Measurements from ENCODE around the gene KLF9. TPM values are rescaled to one million over a fixed set of nuclear protein-coding genes. Genes with fewer than 3 reads are reported as not detected.

The KLF9 gene
- total and polyA plus RNA-seq, 4 experiments from 2014 or later = 1.3 to 20.6 (median 11.3) TPM

DNA sequence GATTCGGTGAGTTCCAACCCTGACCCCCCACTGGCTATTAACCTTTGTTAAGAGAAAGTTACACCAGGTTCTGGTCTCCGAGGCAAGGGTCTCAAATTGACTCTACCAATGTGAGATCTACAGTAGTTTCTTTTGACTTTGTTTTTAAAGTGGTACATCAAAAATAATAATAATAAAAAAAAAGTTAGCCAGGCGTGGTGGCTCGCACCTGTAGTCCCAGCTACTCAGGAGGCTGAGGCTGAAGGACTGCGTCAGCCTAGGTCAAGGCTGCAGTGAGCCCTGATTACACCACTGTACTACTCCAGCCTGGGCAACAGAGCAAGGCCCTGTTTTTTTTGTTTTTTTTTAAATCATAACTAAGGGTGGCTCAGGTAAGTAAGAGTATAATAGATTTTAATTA lies 1.0 kb upstream of the KLF9 start:
- Mint-ChIP-seq H3K4me1 (peaks cover 20 to 63% (median 38%) of the 10 kb centered on the region in 4 donors), H3K27ac (peak overlapping the region in 4 of 7 donors; percentile 99 to 100 (median 100)), H3K4me3 (no peak overlapping the region), H3K9me3 (peaks cover 0 to 3% (median 0%) of the 10 kb centered on the region in 8 donors), H3K27me3 (peaks cover 0 to 2% of the 10 kb centered on the region in 2 donors), H3K36me3 (peaks cover 0 to 26% of the 10 kb centered on the region in 2 donors)
- no peaks in the 10 kb centered on the region for H3K27me3 ChIP-seq (ENCODE audit: insufficient read depth, low read length)
- no peak for DNase-seq
- CTCF ChIA-PET (ENCODE audit: partially characterized antibody) = interaction anchor here (1.9 kb wide), 1 partner anchor 69 kb away, joined by 8 read pairs; no protein-coding TSS in a partner anchor
- POLR2A ChIA-PET (ENCODE audit: partially characterized antibody) = interaction anchor here (1.2 to 5.9 kb wide), 6 partner anchors 14 to 157 kb away, joined by 4 to 104 read pairs (median 11); partner anchors contain the start of gene SMC5
- H3K9me3 ChIP-seq (ENCODE audit: control insufficient read depth in 1 of 2, low read length in 2 of 2) = no peaks in the 10 kb centered on the region
- peaks cover 39% of the 10 kb centered on the region for H3K4me1 ChIP-seq (ENCODE audit: insufficient read depth, low read length)
- H3K27ac ChIP-seq (ENCODE audit: low read depth, low read length) = no peak overlapping the region
- intact Hi-C loops (cut with micrococcal nuclease) = loop anchor here (10.0 kb wide), 3 partner anchors 741 to 1381 kb away; partner anchors contain the start of genes APBA1 and FXN
- H3K4me3 ChIP-seq (ENCODE audit: low read length in 2 of 2) = no peak overlapping the region
- no peaks in the 10 kb centered on the region for H3K36me3 ChIP-seq (ENCODE audit: insufficient read depth, low read length)

DNA sequence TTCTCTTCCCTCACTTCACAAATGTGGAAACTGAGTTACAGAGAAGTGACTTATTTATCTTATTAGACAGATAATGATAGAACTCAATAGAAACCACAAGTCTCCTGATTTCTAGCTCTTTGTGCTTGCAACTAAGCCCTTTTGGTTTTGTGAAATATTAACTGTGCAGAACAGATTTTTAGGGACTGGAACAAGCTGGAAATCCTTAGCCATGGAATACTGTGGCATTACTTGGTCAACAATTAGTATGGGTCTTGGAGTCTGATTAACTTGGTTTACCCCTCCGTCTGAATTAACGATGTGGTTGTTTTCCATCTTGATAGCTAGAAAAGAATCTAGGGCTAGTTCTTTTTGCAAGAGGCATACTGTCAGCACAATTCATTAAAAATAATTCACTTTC lies 584 bp upstream of the KLF9 start:
- intact Hi-C loops (cut with micrococcal nuclease) = loop anchor here (10.0 kb wide), 3 partner anchors 740 to 1380 kb away; partner anchors contain the start of genes APBA1 and FXN
- H3K9me3 ChIP-seq (ENCODE audit: control insufficient read depth in 1 of 2, low read length in 2 of 2) = no peaks in the 10 kb centered on the region
- H3K27me3 ChIP-seq (ENCODE audit: insufficient read depth, low read length) = no peaks in the 10 kb centered on the region
- H3K4me3 ChIP-seq (ENCODE audit: low read length in 2 of 2) = no peak overlapping the region
- Mint-ChIP-seq H3K4me3 (peak overlapping the region in 4 of 8 donors; percentile 94 to 100 (median 96)), H3K27ac (peak overlapping the region in 6 of 7 donors; percentile 99 to 100 (median 100)), H3K9me3 (peaks cover 0 to 3% (median 0%) of the 10 kb centered on the region in 8 donors), H3K36me3 (peaks cover 0 to 26% of the 10 kb centered on the region in 2 donors), H3K4me1 (peaks cover 24 to 63% (median 41%) of the 10 kb centered on the region in 4 donors), H3K27me3 (peaks cover 0 to 2% of the 10 kb centered on the region in 2 donors)
- peaks cover 41% of the 10 kb centered on the region for H3K4me1 ChIP-seq (ENCODE audit: insufficient read depth, low read length)
- H3K36me3 ChIP-seq (ENCODE audit: insufficient read depth, low read length) = no peaks in the 10 kb centered on the region
- no peak for DNase-seq
- ChIA-PET POLR2A (ENCODE audit: partially characterized antibody) (interaction anchor here (1.0 to 5.9 kb wide), 9 partner anchors 14 to 187 kb away, joined by 4 to 104 read pairs (median 8); partner anchors contain the start of gene SMC5), CTCF (ENCODE audit: partially characterized antibody) (interaction anchor here (1.4 to 1.9 kb wide), 4 partner anchors 10 to 69 kb away, joined by 6 to 8 read pairs (median 7); no protein-coding TSS in a partner anchor)
- peak overlapping the region; percentile 98 for H3K27ac ChIP-seq (ENCODE audit: low read depth, low read length)

DNA sequence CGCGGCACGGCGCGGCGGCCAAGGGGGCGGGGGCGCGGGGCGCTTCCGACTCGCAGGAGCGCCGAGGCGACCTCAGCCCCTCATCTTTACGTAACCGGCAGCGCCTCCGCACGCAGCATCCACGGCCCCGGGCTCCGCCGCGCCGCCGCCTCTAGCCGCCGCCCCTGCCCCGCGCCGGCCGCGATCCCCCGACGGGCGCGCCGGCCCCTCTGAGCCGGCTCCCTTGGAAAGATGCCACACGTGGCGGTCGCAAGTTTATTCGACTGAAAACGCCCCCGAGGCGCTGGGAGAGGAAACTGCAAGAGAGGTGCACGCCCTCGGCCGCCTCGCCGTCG lies 1.0 kb downstream of the KLF9 start:
- POLR2A ChIA-PET (ENCODE audit: partially characterized antibody) = interaction anchor here (0.7 to 5.9 kb wide), 11 partner anchors 7 to 1354 kb away, joined by 3 to 104 read pairs (median 8); partner anchors contain the start of gene SMC5
- Mint-ChIP-seq H3K36me3 (peaks cover 0 to 20% of the 10 kb centered on the region in 2 donors), H3K4me1 (peaks cover 28 to 61% (median 44%) of the 10 kb centered on the region in 4 donors), H3K27me3 (peaks cover 0 to 2% of the 10 kb centered on the region in 2 donors), H3K27ac (peak overlapping the region; percentile 99 to 100 (median 100)), H3K9me3 (peaks cover 0 to 3% (median 0%) of the 10 kb centered on the region in 8 donors), H3K4me3 (peak overlapping the region; percentile 94 to 100 (median 96))
- intact Hi-C loops (cut with micrococcal nuclease) = loop anchor here (5.0 to 10.0 kb wide), 8 partner anchors 36 to 1949 kb away; partner anchors contain the start of genes ABHD17B, APBA1, C9orf85 and CEMIP2
- peak in 1 of 5 donors; percentile 82 for DNase-seq
- Histone ChIP-seq H3K4me1 (ENCODE audit: insufficient read depth, low read length) (peaks cover 49% of the 10 kb centered on the region), H3K9me3 (ENCODE audit: control insufficient read depth in 1 of 2, low read length in 2 of 2) (no peaks in the 10 kb centered on the region), H3K4me3 (ENCODE audit: low read length in 2 of 2) (peak overlapping the region in 1 of 2 donors; percentile 95), H3K36me3 (ENCODE audit: insufficient read depth, low read length) (no peaks in the 10 kb centered on the region), H3K27me3 (ENCODE audit: insufficient read depth, low read length) (no peaks in the 10 kb centered on the region), H3K27ac (ENCODE audit: low read depth, low read length) (peak overlapping the region; percentile 98)
- CTCF ChIA-PET (ENCODE audit: partially characterized antibody) = interaction anchor here (1.3 to 1.4 kb wide), 2 partner anchors 14 to 22 kb away, joined by 6 to 7 read pairs; no protein-coding TSS in a partner anchor

DNA sequence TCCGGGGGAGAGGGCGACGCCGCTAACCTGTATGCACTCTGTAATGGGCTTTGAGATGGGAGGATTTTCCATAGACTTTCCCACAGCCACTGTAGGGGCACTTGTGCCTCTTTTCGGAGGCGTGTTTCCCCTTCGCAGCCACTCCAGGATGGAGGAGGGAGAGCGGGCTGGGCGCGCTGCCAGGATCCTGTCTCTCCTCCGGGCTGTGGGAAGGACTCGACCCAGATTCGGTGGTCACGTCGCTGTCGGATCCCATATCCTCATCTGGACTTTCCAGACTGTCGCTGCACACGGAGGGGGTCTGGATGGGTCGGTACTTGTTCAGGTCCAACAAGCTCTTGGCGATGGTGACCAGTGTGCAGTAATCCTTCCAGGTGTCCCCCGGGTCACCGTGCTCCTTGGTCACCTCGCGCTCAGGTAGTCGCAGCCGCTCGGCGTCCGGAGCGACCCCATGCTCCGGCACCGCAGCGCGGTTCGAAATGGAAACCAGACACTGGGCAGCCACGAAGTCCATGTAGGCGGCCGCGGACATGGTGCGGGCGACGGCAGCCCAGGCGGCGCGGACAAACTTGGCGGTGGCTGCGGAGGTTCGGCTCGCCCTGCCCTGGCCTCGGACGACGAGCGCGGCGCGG lies 1.5 kb downstream of the KLF9 start:
- Histone ChIP-seq H3K27ac (ENCODE audit: low read depth, low read length) (peak overlapping the region; percentile 98), H3K36me3 (ENCODE audit: insufficient read depth, low read length) (no peaks in the 10 kb centered on the region), H3K27me3 (ENCODE audit: insufficient read depth, low read length) (no peaks in the 10 kb centered on the region), H3K4me3 (ENCODE audit: low read length in 2 of 2) (peak overlapping the region; percentile 78 to 95), H3K9me3 (ENCODE audit: control insufficient read depth in 1 of 2, low read length in 2 of 2) (no peaks in the 10 kb centered on the region), H3K4me1 (ENCODE audit: insufficient read depth, low read length) (peaks cover 49% of the 10 kb centered on the region)
- Mint-ChIP-seq H3K9me3 (peaks cover 0 to 3% (median 0%) of the 10 kb centered on the region in 8 donors), H3K27me3 (peaks cover 0 to 2% of the 10 kb centered on the region in 2 donors), H3K36me3 (peaks cover 0 to 20% of the 10 kb centered on the region in 2 donors), H3K27ac (peak overlapping the region; percentile 96 to 100 (median 98)), H3K4me1 (peaks cover 30 to 63% (median 45%) of the 10 kb centered on the region in 4 donors), H3K4me3 (peak overlapping the region; percentile 94 to 100 (median 99))
- DNase-seq = peak in 2 of 5 donors; percentile 47 to 64
- intact Hi-C loops (cut with micrococcal nuclease) = loop anchor here (5.0 to 10.0 kb wide), 8 partner anchors 36 to 1949 kb away; partner anchors contain the start of genes ABHD17B, APBA1, C9orf85 and CEMIP2
- CTCF ChIA-PET (ENCODE audit: partially characterized antibody) = interaction anchor here (1.0 to 1.7 kb wide), 5 partner anchors 9 to 72 kb away, joined by 3 to 8 read pairs (median 4); no protein-coding TSS in a partner anchor
- POLR2A ChIA-PET (ENCODE audit: partially characterized antibody) = interaction anchor here (0.7 to 5.9 kb wide), 14 partner anchors 7 to 189 kb away, joined by 3 to 104 read pairs (median 8); partner anchors contain the start of gene SMC5

DNA sequence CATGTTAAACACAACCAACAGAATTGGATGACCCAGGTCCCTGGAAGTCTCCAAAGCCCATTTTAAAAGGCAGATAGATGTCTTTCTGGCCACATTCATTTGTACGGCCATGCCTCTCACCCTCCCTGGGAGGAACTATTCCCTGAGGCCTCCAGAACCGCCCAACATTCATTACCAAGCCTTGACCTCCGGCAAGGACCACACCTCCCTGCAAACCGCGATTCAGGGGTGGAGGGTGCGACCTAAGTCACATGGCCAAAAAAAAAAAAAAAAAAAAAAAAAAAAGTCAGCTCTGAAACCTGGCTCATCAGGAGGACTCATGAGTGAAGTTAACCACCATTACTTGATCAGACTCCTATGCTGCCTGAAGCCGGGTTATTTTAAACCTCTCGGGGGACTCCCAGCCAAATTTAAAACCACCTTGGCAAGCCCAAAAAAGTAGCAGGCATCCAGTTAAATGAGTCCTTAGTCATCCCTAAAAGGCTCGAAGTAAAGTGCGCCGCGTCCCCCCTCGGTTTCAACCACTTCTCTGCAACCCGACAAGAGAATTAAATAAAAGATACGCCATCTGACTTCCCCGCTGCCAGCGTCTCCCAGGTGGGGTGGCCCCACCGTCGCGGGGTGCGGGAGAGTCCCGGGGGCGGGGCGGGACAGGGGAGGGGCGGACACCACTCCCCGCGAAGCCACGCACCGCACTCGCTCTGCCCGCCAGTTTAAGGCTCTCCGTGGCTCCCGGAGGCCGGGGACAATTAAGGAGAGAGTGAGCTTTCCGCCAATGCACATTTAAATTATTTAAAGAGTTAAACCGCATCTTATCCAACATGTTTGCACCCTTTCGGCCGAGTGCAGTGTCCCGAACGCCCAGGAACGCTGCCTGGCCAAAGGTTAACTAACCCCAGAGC lies 2.3 kb downstream of the KLF9 start:
- Histone ChIP-seq H3K36me3 (ENCODE audit: insufficient read depth, low read length) (no peaks in the 10 kb centered on the region), H3K27me3 (ENCODE audit: insufficient read depth, low read length) (no peaks in the 10 kb centered on the region), H3K9me3 (ENCODE audit: control insufficient read depth in 1 of 2, low read length in 2 of 2) (no peaks in the 10 kb centered on the region), H3K27ac (ENCODE audit: low read depth, low read length) (peak overlapping the region; percentile 98), H3K4me1 (ENCODE audit: insufficient read depth, low read length) (peaks cover 57% of the 10 kb centered on the region), H3K4me3 (ENCODE audit: low read length in 2 of 2) (peak overlapping the region; percentile 78 to 95)
- peaks cover 36 to 71% (median 51%) of the 10 kb centered on the region in 4 donors for H3K4me1 Mint-ChIP-seq
- ChIA-PET POLR2A (ENCODE audit: partially characterized antibody) (interaction anchor here (0.6 to 5.9 kb wide), 19 partner anchors 8 to 190 kb away, joined by 3 to 104 read pairs (median 5); partner anchors contain the start of gene SMC5), CTCF (ENCODE audit: partially characterized antibody) (interaction anchor here (1.0 to 1.7 kb wide), 5 partner anchors 9 to 72 kb away, joined by 3 to 8 read pairs (median 4); no protein-coding TSS in a partner anchor)
- DNase-seq = peak; percentile 62 to 82 (median 67)
- intact Hi-C loops (cut with micrococcal nuclease) = loop anchor here (1.0 to 10.0 kb wide), 12 partner anchors 8 to 1950 kb away; partner anchors contain the start of genes ABHD17B, APBA1, C9orf85 and CEMIP2
- peak overlapping the region; percentile 96 to 100 (median 98) for H3K27ac Mint-ChIP-seq
- peaks cover 0 to 2% of the 10 kb centered on the region in 2 donors for H3K27me3 Mint-ChIP-seq
- peaks cover 0 to 3% (median 0%) of the 10 kb centered on the region in 8 donors for H3K9me3 Mint-ChIP-seq
- peaks cover 0 to 22% of the 10 kb centered on the region in 2 donors for H3K36me3 Mint-ChIP-seq
- H3K4me3 Mint-ChIP-seq = peak overlapping the region; percentile 94 to 100 (median 99)

All from CD4-positive, alpha-beta memory T cell (primary cell).